MM.1S (cell line): ENCODE data around the gene SMPD2.

ENCODE experiments used
- CTCF ChIP-seq: fragments of 300-600 bp; sonication (generic); IDR thresholded peaks from 2 replicates; pipeline ENCODE4 v1.5.1; 2016; ENCODE audit warnings: antibody characterized with exemption, low read length, mixed read lengths
- EZH2 ChIP-seq: fragments of 300-600 bp; sonication (generic); optimal IDR thresholded peaks from 2 replicates; pipeline ENCODE3; 2017; ENCODE audit warnings: low read depth, mild to moderate bottlenecking, antibody characterized with exemption, low read length, mixed read lengths

GRCh38 chr6:109477725-109478124, 37.2 kb downstream of the SMPD2 start:
- no peak for TF ChIP-seq CTCF
- TF ChIP-seq EZH2: no peak
